Breast epithelium (tissue), 4 donors: Measurements from ENCODE around the gene ADPRHL1. TPM values are rescaled to one million over a fixed set of nuclear protein-coding genes. Genes with fewer than 3 reads are reported as not detected.

ENCODE experiments used
- DNase-seq, 2 donors: peaks; one replicate each; pipeline ENCODE4 v3.0.0-alpha.2; 2019; ENCODE audit warnings: low spot score in 2 of 2
- H3K27ac ChIP-seq, 2 donors: fragments of 200-600 bp; sonication (generic) in 1 of 2; one replicate each; pipeline ENCODE4 v1.5.1; 2016 to 2019; ENCODE audit warnings: mild to moderate bottlenecking in 1 of 2
- H3K27me3 ChIP-seq, 2 donors: fragments of 200-600 bp; sonication (generic) in 1 of 2; one replicate each; pipeline versions ENCODE4 v1.5.1 to v1.6.0; 2017 to 2019; ENCODE audit warnings: control low read depth in 1 of 2, mild to moderate bottlenecking in 1 of 2
- H3K36me3 ChIP-seq: fragments of 200-600 bp; one replicate; pipeline ENCODE4 v1.5.1; 2019
- H3K4me1 ChIP-seq, 2 donors: fragments of 200-600 bp; sonication (generic); one replicate each; pipeline ENCODE4 v1.5.1; 2016 to 2019; ENCODE audit warnings: control low read depth in 1 of 2
- H3K4me3 ChIP-seq, 3 donors: fragments of 200-600 bp; sonication (generic); 1 replicate in 2 of 3; 2 replicates in 1 of 3; pipeline ENCODE4 v1.5.1; 2016 to 2019; ENCODE audit warnings: mild to moderate bottlenecking in 3 of 3, moderate library complexity in 2 of 3
- H3K9me3 ChIP-seq, 2 donors: fragments of 200-600 bp; sonication (generic) in 1 of 2; one replicate each; pipeline ENCODE4 v1.5.1; 2016 to 2019; ENCODE audit warnings: control low read depth in 1 of 2
- CTCF ChIP-seq, 3 donors: fragments of 450-650 bp; IDR thresholded peaks; one replicate each; pipeline ENCODE4 v1.5.1; 2016 to 2017; ENCODE audit warnings: antibody characterized with exemption in 3 of 3, mild to moderate bottlenecking in 3 of 3, moderate library complexity in 3 of 3
- POLR2A ChIP-seq: fragments of 450-650 bp; IDR thresholded peaks from one replicate; pipeline ENCODE4 v1.6.1; 2016; ENCODE audit warnings: antibody characterized with exemption, mild to moderate bottlenecking, moderate library complexity
- POLR2AphosphoS5 ChIP-seq, 3 donors: sonication (generic); formaldehyde crosslinking; IDR thresholded peaks; one replicate each; pipeline ENCODE4 v1.6.1; 2017; ENCODE audit warnings: antibody characterized with exemption in 3 of 3
- intact Hi-C: fragments of 100-400 bp; cut with DNase I; formaldehyde crosslinking; loops from one replicate; pipeline ENCODE4 v1.15.1; 2023; ENCODE audit warnings: low total_unique reads
- total RNA-seq, 3 donors: library from RNA; depleted of rRNA; stranded (reverse); fragments of >200 nt; gene quantifications; one replicate each; pipeline ENCODE4 v1.1.0, GENCODE V29; 2016

The ADPRHL1 gene
- total RNA-seq, 3 donors from 2014 or later, result 1.8 to 2.7 (median 2.0) TPM

GRCh38 chr13:113477724-113478123, 24.4 kb upstream of the ADPRHL1 start:
- DNase-seq, result no peak
- Histone ChIP-seq H3K27me3 (no peaks in the 10 kb centered on the region), H3K4me3 (no peak overlapping the region), H3K27ac (no peak overlapping the region), H3K9me3 (no peaks in the 10 kb centered on the region), H3K36me3 (no peaks in the 10 kb centered on the region), H3K4me1 (no peaks in the 10 kb centered on the region)
- intact Hi-C loops, result no loop called here
- TF ChIP-seq POLR2AphosphoS5 (IDR thresholded peaks at IDR 0.05) (no peak), POLR2A (no peak), CTCF (IDR thresholded peaks at IDR 0.05) (no peak)

GRCh38 chr13:113476811-113477210, 23.5 kb upstream of the ADPRHL1 start:
- H3K27ac ChIP-seq, result no peak overlapping the region
- intact Hi-C loops, result no loop called here
- no peaks in the 10 kb centered on the region for H3K36me3 ChIP-seq
- no peaks in the 10 kb centered on the region for H3K9me3 ChIP-seq
- H3K4me1 ChIP-seq, result no peaks in the 10 kb centered on the region
- DNase-seq, result no peak
- H3K4me3 ChIP-seq, result no peak overlapping the region
- TF ChIP-seq CTCF (IDR thresholded peaks at IDR 0.05) (no peak), POLR2AphosphoS5 (IDR thresholded peaks at IDR 0.05) (no peak), POLR2A (no peak)
- no peaks in the 10 kb centered on the region for H3K27me3 ChIP-seq

DNA sequence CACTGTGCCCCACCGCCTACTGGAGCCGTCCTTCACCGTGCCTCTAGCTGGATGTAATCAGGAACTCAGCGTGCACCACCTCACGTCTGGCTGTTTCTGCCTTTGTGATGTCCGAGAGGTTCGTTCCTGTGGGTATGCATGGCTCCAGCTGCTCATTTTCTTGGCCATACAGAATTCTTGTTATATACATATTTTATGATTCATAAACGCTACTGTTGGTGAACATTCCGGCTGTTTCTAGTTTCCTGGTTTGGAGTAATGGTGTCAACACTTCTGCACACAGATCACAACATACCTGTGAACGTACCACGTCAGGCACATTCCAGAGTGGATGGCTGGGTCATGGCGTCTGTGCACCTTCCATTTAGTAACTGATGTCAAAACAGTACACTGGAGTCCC, 22.6 kb upstream of the ADPRHL1 start:
- no peaks in the 10 kb centered on the region for H3K36me3 ChIP-seq

DNA sequence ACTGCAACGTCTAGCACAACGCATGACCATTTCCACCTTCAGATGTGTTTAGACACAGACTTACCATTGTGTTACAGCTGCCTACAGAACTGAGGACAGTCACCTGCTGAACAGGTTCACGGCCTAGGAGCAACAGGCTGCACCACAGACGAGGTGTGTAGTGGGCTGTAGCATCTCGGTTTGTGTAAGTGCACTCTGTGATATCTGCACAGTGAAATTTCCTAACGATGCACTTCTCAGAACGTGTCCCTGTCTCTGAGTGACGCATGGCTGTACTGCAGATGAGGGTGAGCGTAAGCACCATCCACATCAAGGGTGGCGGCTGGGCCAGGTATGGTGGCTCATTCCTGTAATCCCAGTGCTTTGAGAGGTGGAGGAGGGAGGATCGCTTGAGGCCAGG, 22.0 kb upstream of the ADPRHL1 start:
- no peak overlapping the region for H3K4me3 ChIP-seq
- intact Hi-C loops, result loop anchor here (1.0 kb wide), 1 partner anchor 13 kb away; no protein-coding TSS in a partner anchor
- no peaks in the 10 kb centered on the region for H3K9me3 ChIP-seq
- DNase-seq, result no peak
- TF ChIP-seq CTCF (IDR thresholded peaks at IDR 0.05) (no peak), POLR2A (no peak), POLR2AphosphoS5 (IDR thresholded peaks at IDR 0.05) (no peak)
- H3K27me3 ChIP-seq, result no peaks in the 10 kb centered on the region
- H3K4me1 ChIP-seq, result no peaks in the 10 kb centered on the region
- H3K36me3 ChIP-seq, result no peaks in the 10 kb centered on the region
- no peak overlapping the region for H3K27ac ChIP-seq

More for the DNA sequence above, 22.6 kb upstream of the ADPRHL1 start:
- Histone ChIP-seq H3K9me3 (no peaks in the 10 kb centered on the region), H3K27me3 (no peaks in the 10 kb centered on the region), H3K4me3 (no peak overlapping the region), H3K4me1 (no peaks in the 10 kb centered on the region), H3K27ac (no peak overlapping the region)
- no peak for TF ChIP-seq POLR2AphosphoS5 (IDR thresholded peaks at IDR 0.05)
- intact Hi-C loops, result loop anchor here (1.0 kb wide), 1 partner anchor 14 kb away; no protein-coding TSS in a partner anchor
- DNase-seq, result no peak

- H3K36me3 ChIP-seq, result no peaks in the 10 kb centered on the region
- no peaks in the 10 kb centered on the region for H3K9me3 ChIP-seq
- no peaks in the 10 kb centered on the region for H3K27me3 ChIP-seq
- peak in 1 of 2 donors; percentile 40 for DNase-seq
- H3K4me3 ChIP-seq, result no peak overlapping the region
- no peak for TF ChIP-seq POLR2A
- peak in 1 of 3 donors; percentile 31 for TF ChIP-seq POLR2AphosphoS5 (IDR thresholded peaks at IDR 0.05)
- no peak for TF ChIP-seq CTCF (IDR thresholded peaks at IDR 0.05)
- intact Hi-C loops, result no loop called here
- H3K4me1 ChIP-seq, result no peaks in the 10 kb centered on the region
- no peak overlapping the region for H3K27ac ChIP-seq
Measured at GRCh38 chr13:113474179-113474578, 20.9 kb upstream of the ADPRHL1 start.
